A549 (cell line): ENCODE measurements around the gene CST1.

Source experiments
- CEBPB ChIP-seq, 2 experiments: fragments of >200 bp in 1 of 2; sonication (Bioruptor Twin) in 1 of 2; formaldehyde crosslinking in 1 of 2; IDR thresholded peaks; 2 replicates each; pipeline ENCODE4 v1.6.1; 2012 to 2016
- CTCF ChIP-seq: fragments of >200 bp; sonication (Bioruptor Twin); formaldehyde crosslinking; IDR thresholded peaks from 3 replicates; pipeline ENCODE4 v1.5.1; 2016
- EHMT2 ChIP-seq: fragments of 200-600 bp; sonication (generic); IDR thresholded peaks from 2 replicates; pipeline ENCODE4 v1.6.1; 2016; ENCODE audit warnings: antibody characterized with exemption, low read depth, mild to moderate bottlenecking, moderate library complexity
- EP300 ChIP-seq, 2 experiments: fragments of >200 bp; sonication (Bioruptor Twin); formaldehyde crosslinking; IDR thresholded peaks; 2 replicates in 1 of 2; 3 replicates in 1 of 2; pipeline ENCODE4 v1.6.1; 2016 to 2017
- NR3C1 ChIP-seq: fragments of >200 bp; sonication (Bioruptor Twin); formaldehyde crosslinking; IDR thresholded peaks from 3 replicates; pipeline ENCODE4 v1.6.1; 2017
- PHF8 ChIP-seq: fragments of 200-600 bp; sonication (generic); IDR thresholded peaks from 2 replicates; pipeline ENCODE4 v1.6.1; 2016; ENCODE audit warnings: low read depth, mild to moderate bottlenecking, antibody characterized with exemption, moderate library complexity, borderline replicate concordance
- RFX5 ChIP-seq: fragments of 450-650 bp; IDR thresholded peaks from 2 replicates; pipeline ENCODE4 v1.7.1; 2014; ENCODE audit warnings: antibody characterized with exemption, mild to moderate bottlenecking, moderate library complexity

GRCh38 chr20:23721962-23722361 lies 28.8 kb downstream of the CST1 start:
- TF ChIP-seq RFX5 (no peak), EHMT2 (no peak), CTCF (no peak), EP300 (IDR thresholded peaks at IDR 0.05) (no peak), CEBPB (IDR thresholded peaks at IDR 0.05) (no peak), PHF8 (no peak), NR3C1 (no peak)
